Activated naive CD4-positive, alpha-beta T cell treated with anti-CD3 and anti-CD28 coated beads, Interleukin-2, amount 50 U/mL, for 24 hours (primary cell): ENCODE measurements around the gene KBTBD8.

Experiments used
- H3K27ac Mint-ChIP-seq: one replicate; pipeline ENCODE4 v1.8.0; 2021; ENCODE audit warnings: mild to moderate bottlenecking, mixed read lengths
- H3K27me3 Mint-ChIP-seq: one replicate; pipeline ENCODE4 v1.8.0; 2021; ENCODE audit warnings: mixed read lengths
- H3K36me3 Mint-ChIP-seq: one replicate; pipeline ENCODE4 v1.8.0; 2021; ENCODE audit warnings: mixed read lengths
- H3K4me1 Mint-ChIP-seq: one replicate; pipeline ENCODE4 v1.8.0; 2021; ENCODE audit warnings: mixed read lengths
- H3K4me3 Mint-ChIP-seq: one replicate; pipeline ENCODE4 v1.8.0; 2021; ENCODE audit warnings: mild to moderate bottlenecking, mixed read lengths
- H3K9me3 Mint-ChIP-seq: one replicate; pipeline ENCODE4 v1.8.0; 2021; ENCODE audit warnings: mixed read lengths

KBTBD8 gene

GRCh38 chr3:66998113-66998903 is at the start of gene KBTBD8:
Gene KBTBD8 (plus strand): TSS chr3:66998307. CDS start chr3:66998356, 49 bp downstream.
- H3K27me3 Mint-ChIP-seq = peaks cover 12% of the 10 kb centered on the region
- peaks cover 35% of the 10 kb centered on the region for H3K4me1 Mint-ChIP-seq
- no peaks in the 10 kb centered on the region for H3K9me3 Mint-ChIP-seq
- H3K36me3 Mint-ChIP-seq = peaks cover 10% of the 10 kb centered on the region
- H3K4me3 Mint-ChIP-seq = peak within 1 kb of the TSS; percentile 92
- peak within 1 kb of the TSS; percentile 95 for H3K27ac Mint-ChIP-seq

GRCh38 chr3:66948838-66949237 is 49.3 kb upstream of the KBTBD8 start:
- Mint-ChIP-seq H3K4me3 (no peak overlapping the region), H3K9me3 (no peaks in the 10 kb centered on the region), H3K27ac (no peak overlapping the region), H3K36me3 (no peaks in the 10 kb centered on the region), H3K27me3 (no peaks in the 10 kb centered on the region), H3K4me1 (no peaks in the 10 kb centered on the region)

- Mint-ChIP-seq H3K9me3 (no peaks in the 10 kb centered on the region), H3K4me1 (no peaks in the 10 kb centered on the region), H3K27ac (no peak overlapping the region), H3K36me3 (no peaks in the 10 kb centered on the region), H3K27me3 (no peaks in the 10 kb centered on the region), H3K4me3 (no peak overlapping the region)
These were observed 48.2 kb upstream of the KBTBD8 start for GRCh38 chr3:66949898-66950297.

GRCh38 chr3:66952357-66952756 is 45.8 kb upstream of the KBTBD8 start:
- no peaks in the 10 kb centered on the region for H3K9me3 Mint-ChIP-seq
- H3K36me3 Mint-ChIP-seq = no peaks in the 10 kb centered on the region
- no peak overlapping the region for H3K27ac Mint-ChIP-seq
- H3K4me1 Mint-ChIP-seq = no peaks in the 10 kb centered on the region
- H3K27me3 Mint-ChIP-seq = no peaks in the 10 kb centered on the region
- H3K4me3 Mint-ChIP-seq = no peak overlapping the region

- H3K36me3 Mint-ChIP-seq = no peaks in the 10 kb centered on the region
- H3K4me3 Mint-ChIP-seq = no peak overlapping the region
- no peaks in the 10 kb centered on the region for H3K9me3 Mint-ChIP-seq
- H3K27ac Mint-ChIP-seq = no peak overlapping the region
- H3K4me1 Mint-ChIP-seq = no peaks in the 10 kb centered on the region
- H3K27me3 Mint-ChIP-seq = no peaks in the 10 kb centered on the region
These were observed 44.1 kb upstream of the KBTBD8 start for GRCh38 chr3:66953934-66954445.

- no peak overlapping the region for H3K4me3 Mint-ChIP-seq
- H3K36me3 Mint-ChIP-seq = no peaks in the 10 kb centered on the region
- H3K4me1 Mint-ChIP-seq = no peaks in the 10 kb centered on the region
- H3K9me3 Mint-ChIP-seq = no peaks in the 10 kb centered on the region
- no peaks in the 10 kb centered on the region for H3K27me3 Mint-ChIP-seq
- H3K27ac Mint-ChIP-seq = no peak overlapping the region
These were observed 41.4 kb upstream of the KBTBD8 start for GRCh38 chr3:66956742-66957141.

GRCh38 chr3:66957367-66957766 is 40.7 kb upstream of the KBTBD8 start:
- no peaks in the 10 kb centered on the region for H3K4me1 Mint-ChIP-seq
- no peaks in the 10 kb centered on the region for H3K27me3 Mint-ChIP-seq
- no peaks in the 10 kb centered on the region for H3K36me3 Mint-ChIP-seq
- no peak overlapping the region for H3K27ac Mint-ChIP-seq
- H3K9me3 Mint-ChIP-seq = no peaks in the 10 kb centered on the region
- H3K4me3 Mint-ChIP-seq = no peak overlapping the region

- Mint-ChIP-seq H3K9me3 (no peaks in the 10 kb centered on the region), H3K27me3 (peaks cover 2% of the 10 kb centered on the region), H3K27ac (no peak overlapping the region), H3K4me1 (no peaks in the 10 kb centered on the region), H3K36me3 (peaks cover 2% of the 10 kb centered on the region), H3K4me3 (no peak overlapping the region)
These were observed 40.0 kb upstream of the KBTBD8 start for GRCh38 chr3:66958067-66958466.

- Mint-ChIP-seq H3K4me3 (no peak overlapping the region), H3K36me3 (peaks cover 3% of the 10 kb centered on the region), H3K27me3 (peaks cover 9% of the 10 kb centered on the region), H3K4me1 (no peaks in the 10 kb centered on the region), H3K27ac (no peak overlapping the region), H3K9me3 (no peaks in the 10 kb centered on the region)
These were observed 35.4 kb upstream of the KBTBD8 start for GRCh38 chr3:66962664-66963063.

- Mint-ChIP-seq H3K36me3 (no peaks in the 10 kb centered on the region), H3K4me1 (peaks cover 15% of the 10 kb centered on the region), H3K27me3 (peaks cover 2% of the 10 kb centered on the region), H3K4me3 (peak overlapping the region; percentile 84), H3K27ac (peak overlapping the region; percentile 62), H3K9me3 (no peaks in the 10 kb centered on the region)
These were observed 26.9 kb upstream of the KBTBD8 start for GRCh38 chr3:66971245-66971644.

- H3K9me3 Mint-ChIP-seq = no peaks in the 10 kb centered on the region
- peaks cover 15% of the 10 kb centered on the region for H3K4me1 Mint-ChIP-seq
- H3K27ac Mint-ChIP-seq = peak overlapping the region; percentile 62
- peak overlapping the region; percentile 84 for H3K4me3 Mint-ChIP-seq
- no peaks in the 10 kb centered on the region for H3K36me3 Mint-ChIP-seq
- peaks cover 2% of the 10 kb centered on the region for H3K27me3 Mint-ChIP-seq
These were observed 26.1 kb upstream of the KBTBD8 start for GRCh38 chr3:66971891-66972551.

GRCh38 chr3:66980791-66981190 is 17.3 kb upstream of the KBTBD8 start:
- Mint-ChIP-seq H3K36me3 (no peaks in the 10 kb centered on the region), H3K4me3 (no peak overlapping the region), H3K27me3 (peaks cover 4% of the 10 kb centered on the region), H3K9me3 (no peaks in the 10 kb centered on the region), H3K27ac (no peak overlapping the region), H3K4me1 (no peaks in the 10 kb centered on the region)

- Mint-ChIP-seq H3K36me3 (no peaks in the 10 kb centered on the region), H3K27ac (no peak overlapping the region), H3K4me1 (no peaks in the 10 kb centered on the region), H3K4me3 (no peak overlapping the region), H3K9me3 (no peaks in the 10 kb centered on the region), H3K27me3 (peaks cover 4% of the 10 kb centered on the region)
These were observed 15.0 kb upstream of the KBTBD8 start for GRCh38 chr3:66983101-66983500.

- no peaks in the 10 kb centered on the region for H3K9me3 Mint-ChIP-seq
- peaks cover 4% of the 10 kb centered on the region for H3K27me3 Mint-ChIP-seq
- no peaks in the 10 kb centered on the region for H3K36me3 Mint-ChIP-seq
- H3K4me1 Mint-ChIP-seq = no peaks in the 10 kb centered on the region
- H3K4me3 Mint-ChIP-seq = no peak overlapping the region
- no peak overlapping the region for H3K27ac Mint-ChIP-seq
These were observed 12.7 kb upstream of the KBTBD8 start for GRCh38 chr3:66985336-66985920.

GRCh38 chr3:66986406-66986805 is 11.7 kb upstream of the KBTBD8 start:
- Mint-ChIP-seq H3K9me3 (no peaks in the 10 kb centered on the region), H3K4me1 (no peaks in the 10 kb centered on the region), H3K36me3 (no peaks in the 10 kb centered on the region), H3K27ac (no peak overlapping the region), H3K27me3 (peaks cover 4% of the 10 kb centered on the region), H3K4me3 (no peak overlapping the region)

GRCh38 chr3:66989241-66989640 is 8.9 kb upstream of the KBTBD8 start:
- Mint-ChIP-seq H3K4me3 (no peak overlapping the region), H3K27ac (no peak overlapping the region), H3K4me1 (no peaks in the 10 kb centered on the region), H3K9me3 (no peaks in the 10 kb centered on the region), H3K36me3 (no peaks in the 10 kb centered on the region), H3K27me3 (peaks cover 5% of the 10 kb centered on the region)
